GM13977 (cell line): ENCODE results near the gene POU2F2.

Experiments used
- DNase-seq: peaks from one replicate; pipeline ENCODE4 v3.0.0; 2012; ENCODE audit warnings: low spot score
- CTCF ChIP-seq: IDR thresholded peaks from 2 replicates; pipeline ENCODE4 v1.5.1; 2012; ENCODE audit warnings: mild to moderate bottlenecking, control low read depth; ENCODE audit not compliant: insufficient read depth; ENCODE audit errors: extremely low read depth, missing control alignments
- in situ Hi-C: fragments of 300-500 bp; cut with MboI; formaldehyde crosslinking; loops from one replicate; pipeline ENCODE4 v1.12.0; 2022; ENCODE audit warnings: low sequenced_read_pairs, low pct_unique_long_range_greater_than_20kb, mixed read lengths, inconsistent platforms; ENCODE audit not compliant: unreplicated experiment

POU2F2 gene

GRCh38 chr19:42078538-42079275, 53.5 kb downstream of the POU2F2 start:
- in situ Hi-C loops = no loop called here
- DNase-seq = no peak
- TF ChIP-seq CTCF = no peak

- no peak for TF ChIP-seq CTCF
- DNase-seq = no peak
- in situ Hi-C loops = no loop called here
These were observed 54.2 kb downstream of the POU2F2 start for GRCh38 chr19:42078058-42078457.

GRCh38 chr19:42076380-42076944, 55.8 kb downstream of the POU2F2 start:
- DNase-seq = no peak
- in situ Hi-C loops = no loop called here
- no peak for TF ChIP-seq CTCF

- TF ChIP-seq CTCF = no peak
These were observed 56.4 kb downstream of the POU2F2 start, which contains the start of gene ZNF574 for GRCh38 chr19:42075616-42076379. TSS of gene ZNF574 (plus strand) at chr19:42076166. CDS start at chr19:42078607, 2,441 bp downstream.

GRCh38 chr19:42075364-42075615, 57.0 kb downstream of the POU2F2 start:
- DNase-seq = no peak
- TF ChIP-seq CTCF = no peak
- in situ Hi-C loops = no loop called here

More at GRCh38 chr19:42075616-42076379, 56.4 kb downstream of the POU2F2 start, which contains the start of gene ZNF574:
- in situ Hi-C loops = no loop called here
- peak; percentile 99 for DNase-seq

GRCh38 chr19:42074513-42075363, 57.5 kb downstream of the POU2F2 start:
- in situ Hi-C loops = no loop called here
- TF ChIP-seq CTCF = no peak
- peak; percentile 61 for DNase-seq
